Measurements from ENCODE around the gene CSN2. TPM values are rescaled to one million over a fixed set of nuclear protein-coding genes. Genes with fewer than 3 reads are reported as not detected.

The CSN2 gene
- polyA plus RNA-seq, 1 donor from 2014 or later: not detected

- Histone ChIP-seq H3K4me3 (ENCODE audit: low read length) (no peak within 1 kb of the TSS), H3K9me3 (ENCODE audit: low read length) (no peaks in the 10 kb centered on the region), H3K9ac (ENCODE audit: low read length) (no peak within 1 kb of the TSS), H2AFZ (ENCODE audit: low read depth, low read length) (no peak within 1 kb of the TSS), H4K20me1 (ENCODE audit: insufficient read depth) (no peaks in the 10 kb centered on the region), H3K27me3 (ENCODE audit: insufficient read depth, low read depth, low read length) (no peaks in the 10 kb centered on the region), H3F3A (ENCODE audit: insufficient read depth, low read length, poor library complexity, severe bottlenecking) (no peaks in the 10 kb centered on the region), H3K9me2 (ENCODE audit: insufficient read depth, low read length) (no peaks in the 10 kb centered on the region), H3K27ac (ENCODE audit: low read length) (no peak within 1 kb of the TSS), H3K36me3 (ENCODE audit: insufficient read depth, low read length) (no peaks in the 10 kb centered on the region), H3K79me2 (replicated peaks; ENCODE audit: insufficient read depth, low read length) (no peaks in the 10 kb centered on the region), H3K4me2 (ENCODE audit: low read length) (no peak within 1 kb of the TSS)
- TF ChIP-seq TAF1 (IDR thresholded peaks at IDR 0.05; ENCODE audit: low read depth) (no peak), RAD21 (conservative IDR thresholded peaks at IDR 0.05) (no peak), POLR2AphosphoS5 (IDR thresholded peaks at IDR 0.05) (no peak), EZH2 (IDR thresholded peaks at IDR 0.05; ENCODE audit: borderline replicate concordance, insufficient read depth, low read length, poor library complexity, severe bottlenecking) (no peak), CTCF (IDR thresholded peaks at IDR 0.05; ENCODE audit: poor library complexity, severe bottlenecking) (no peak), MXI1 (conservative IDR thresholded peaks at IDR 0.05; ENCODE audit: poor library complexity, severe bottlenecking) (no peak), REST (IDR thresholded peaks at IDR 0.05; ENCODE audit: borderline replicate concordance) (no peak), SMC3 (conservative IDR thresholded peaks at IDR 0.05; ENCODE audit: poor library complexity) (no peak), EP300 (conservative IDR thresholded peaks at IDR 0.05; ENCODE audit: poor library complexity, severe bottlenecking) (no peak)
These were observed 30.0 kb upstream of the CSN2 start, which contains the start of gene STATH for GRCh38 chr4:69995526-69996016. STATH (plus strand) TSS chr4:69995966; CDS start chr4:69998438, 2,472 bp downstream.

- H3F3A ChIP-seq (ENCODE audit: insufficient read depth, low read length, poor library complexity, severe bottlenecking): no peaks in the 10 kb centered on the region
- TF ChIP-seq POLR2AphosphoS5 (IDR thresholded peaks at IDR 0.05) (no peak), TAF1 (IDR thresholded peaks at IDR 0.05; ENCODE audit: low read depth) (no peak), SMC3 (conservative IDR thresholded peaks at IDR 0.05; ENCODE audit: poor library complexity) (no peak), EP300 (conservative IDR thresholded peaks at IDR 0.05; ENCODE audit: poor library complexity, severe bottlenecking) (no peak), MXI1 (conservative IDR thresholded peaks at IDR 0.05; ENCODE audit: poor library complexity, severe bottlenecking) (no peak), REST (IDR thresholded peaks at IDR 0.05; ENCODE audit: borderline replicate concordance) (no peak), CTCF (IDR thresholded peaks at IDR 0.05; ENCODE audit: poor library complexity, severe bottlenecking) (no peak), EZH2 (IDR thresholded peaks at IDR 0.05; ENCODE audit: borderline replicate concordance, insufficient read depth, low read length, poor library complexity, severe bottlenecking) (no peak), RAD21 (conservative IDR thresholded peaks at IDR 0.05) (no peak)
These were observed 29.3 kb upstream of the CSN2 start for GRCh38 chr4:69994782-69995181.

More at GRCh38 chr4:69994782-69995181, 29.3 kb upstream of the CSN2 start:
- Histone ChIP-seq H3K27me3 (ENCODE audit: insufficient read depth, low read depth, low read length) (no peaks in the 10 kb centered on the region), H4K20me1 (ENCODE audit: insufficient read depth) (no peaks in the 10 kb centered on the region), H3K9me3 (ENCODE audit: low read length) (no peaks in the 10 kb centered on the region), H3K4me3 (ENCODE audit: low read length) (no peak overlapping the region), H3K27ac (ENCODE audit: low read length) (no peak overlapping the region), H3K4me2 (ENCODE audit: low read length) (no peak overlapping the region), H3K79me2 (replicated peaks; ENCODE audit: insufficient read depth, low read length) (no peaks in the 10 kb centered on the region), H3K9me2 (ENCODE audit: insufficient read depth, low read length) (no peaks in the 10 kb centered on the region), H3K9ac (ENCODE audit: low read length) (no peak overlapping the region), H2AFZ (ENCODE audit: low read depth, low read length) (no peak overlapping the region), H3K36me3 (ENCODE audit: insufficient read depth, low read length) (no peaks in the 10 kb centered on the region)
